ENCODE results near the gene CARD11.

- no peak for TF ChIP-seq POLR2AphosphoS5 (IDR thresholded peaks at IDR 0.05; ENCODE audit: low read depth, low read length)
- TF ChIP-seq RFX5 (IDR thresholded peaks at IDR 0.05; ENCODE audit: low read length) = no peak
Measured at GRCh38 chr7:2937701-2938513, 105.8 kb downstream of the CARD11 start.

Data from SK-N-SH (cell line).